Nephron (organoid): ENCODE measurements around the gene ZNF555.
"Not testable (repeated sequence)": the region's sequence is repeated elsewhere in the genome, so short reads cannot be mapped to it uniquely, and the experiment has no call there.

ENCODE experiments used
- H3K27ac Mint-ChIP-seq, 3 experiments: 2 replicates each; pipeline ENCODE4 v1.8.0; 2020; ENCODE audit warnings: mixed read lengths in 3 of 3, mild to moderate bottlenecking in 2 of 3, moderate library complexity in 1 of 3
- H3K27me3 Mint-ChIP-seq: 2 replicates; pipeline ENCODE4 v1.8.0; 2021; ENCODE audit warnings: low read depth, mild to moderate bottlenecking, moderate library complexity, mixed read lengths
- H3K36me3 Mint-ChIP-seq: 2 replicates; pipeline ENCODE4 v1.8.0; 2020; ENCODE audit warnings: low read depth, mixed read lengths
- H3K4me1 Mint-ChIP-seq: 2 replicates; pipeline ENCODE4 v1.8.0; 2020; ENCODE audit warnings: mixed read lengths
- H3K4me3 Mint-ChIP-seq, 3 experiments: 2 replicates each; pipeline ENCODE4 v1.8.0; 2020; ENCODE audit warnings: mild to moderate bottlenecking in 3 of 3, mixed read lengths in 3 of 3, moderate library complexity in 2 of 3
- H3K9me3 Mint-ChIP-seq: 2 replicates; pipeline ENCODE4 v1.8.0; 2020; ENCODE audit warnings: mixed read lengths
- TF ChIP-seq, protein P1 (sequence below), 3 experiments: fragments of 200-600 bp; sonication (generic); IDR thresholded peaks; one replicate each; pipeline ENCODE4 v1.5.0; 2021; ENCODE audit warnings: antibody characterized with exemption in 3 of 3; ENCODE audit not compliant: unreplicated experiment in 3 of 3

ZNF555 gene

DNA sequence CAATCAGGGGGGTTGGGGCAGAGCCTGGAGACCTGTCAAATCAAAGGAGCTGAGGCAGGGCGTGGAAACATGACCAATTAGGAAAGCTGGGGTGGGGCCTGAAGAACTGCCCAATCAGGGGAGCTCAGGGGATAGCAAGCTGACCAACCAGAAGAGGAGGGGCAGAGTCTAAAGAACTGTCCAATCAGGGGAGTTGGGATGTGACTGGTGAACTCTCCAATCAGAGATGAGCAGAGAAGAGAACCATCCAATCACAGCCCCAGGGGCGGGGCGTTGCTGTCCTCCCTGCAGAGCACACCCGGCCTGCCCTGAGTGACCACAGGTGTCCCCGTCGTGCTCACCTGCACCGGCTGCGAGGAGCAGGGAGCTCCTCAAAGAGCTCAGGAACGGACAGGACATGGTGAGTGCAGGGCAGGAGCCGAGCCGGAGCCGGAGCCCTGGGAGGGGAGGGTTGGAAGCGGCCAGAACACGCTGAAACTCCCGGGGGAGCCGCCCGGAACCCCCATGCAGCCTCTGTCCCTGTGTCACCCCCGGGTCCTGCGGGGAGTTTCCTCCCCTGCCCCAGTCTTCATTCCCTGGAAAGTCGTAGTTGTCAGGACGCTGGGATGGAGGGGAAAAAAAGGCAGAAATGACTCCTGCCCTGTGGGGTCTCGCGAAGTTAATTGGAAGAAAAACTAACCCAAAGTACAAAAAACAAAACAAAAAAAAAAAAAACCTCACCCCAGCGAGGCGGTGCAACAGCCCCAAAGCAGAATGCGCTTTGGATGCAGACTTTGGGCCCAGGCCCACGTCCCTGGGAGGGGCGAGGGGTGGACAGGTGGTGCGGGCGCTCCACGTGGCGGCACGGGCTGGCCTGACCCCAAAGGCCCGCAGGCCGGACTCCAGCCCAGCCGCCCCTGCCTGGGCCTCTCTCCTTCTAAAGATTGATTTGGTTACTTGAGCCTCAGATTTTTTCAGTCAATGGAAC, 26.0 kb downstream of the ZNF555 start, which contains the start of gene ZNF556:
ZNF556 (plus strand) TSS at position 311 of the 967 bp plus-strand sequence; CDS start at position 398, 87 bp downstream.
- Mint-ChIP-seq H3K9me3 (peaks cover 43% of the 10 kb centered on the region), H3K27ac (peak within 1 kb of the TSS; percentile 82 to 96 (median 95)), H3K4me1 (peaks cover 28% of the 10 kb centered on the region), H3K27me3 (peaks cover 3% of the 10 kb centered on the region), H3K36me3 (no peaks in the 10 kb centered on the region), H3K4me3 (peak within 1 kb of the TSS in 2 of 3 experiments; percentile 74 to 77)
- TF ChIP-seq, protein P1, sequence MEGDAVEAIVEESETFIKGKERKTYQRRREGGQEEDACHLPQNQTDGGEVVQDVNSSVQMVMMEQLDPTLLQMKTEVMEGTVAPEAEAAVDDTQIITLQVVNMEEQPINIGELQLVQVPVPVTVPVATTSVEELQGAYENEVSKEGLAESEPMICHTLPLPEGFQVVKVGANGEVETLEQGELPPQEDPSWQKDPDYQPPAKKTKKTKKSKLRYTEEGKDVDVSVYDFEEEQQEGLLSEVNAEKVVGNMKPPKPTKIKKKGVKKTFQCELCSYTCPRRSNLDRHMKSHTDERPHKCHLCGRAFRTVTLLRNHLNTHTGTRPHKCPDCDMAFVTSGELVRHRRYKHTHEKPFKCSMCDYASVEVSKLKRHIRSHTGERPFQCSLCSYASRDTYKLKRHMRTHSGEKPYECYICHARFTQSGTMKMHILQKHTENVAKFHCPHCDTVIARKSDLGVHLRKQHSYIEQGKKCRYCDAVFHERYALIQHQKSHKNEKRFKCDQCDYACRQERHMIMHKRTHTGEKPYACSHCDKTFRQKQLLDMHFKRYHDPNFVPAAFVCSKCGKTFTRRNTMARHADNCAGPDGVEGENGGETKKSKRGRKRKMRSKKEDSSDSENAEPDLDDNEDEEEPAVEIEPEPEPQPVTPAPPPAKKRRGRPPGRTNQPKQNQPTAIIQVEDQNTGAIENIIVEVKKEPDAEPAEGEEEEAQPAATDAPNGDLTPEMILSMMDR (IDR thresholded peaks at IDR 0.05; ENCODE audit: unreplicated experiment in 3 of 3), result no peak

DNA sequence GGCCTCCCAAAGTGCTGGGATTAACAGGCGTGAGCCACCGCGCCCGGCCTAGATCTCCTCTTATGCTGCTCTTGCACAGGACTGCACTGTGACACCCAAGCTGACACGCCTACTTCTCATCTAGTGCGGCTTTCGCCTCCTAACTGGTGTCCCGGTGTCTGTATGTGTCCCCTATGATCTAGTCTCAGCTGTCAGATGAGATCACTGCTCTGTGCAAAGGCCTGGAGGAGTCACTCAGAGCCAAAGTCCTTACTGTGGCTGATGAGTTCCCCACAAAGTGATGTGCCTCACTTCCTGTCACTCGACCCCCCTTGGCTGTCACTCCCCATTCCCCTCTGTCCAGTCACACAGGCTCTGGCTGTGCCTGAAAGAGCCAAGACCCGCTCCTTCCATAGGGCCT, 28.3 kb downstream of the ZNF555 start:
- H3K27ac Mint-ChIP-seq, result peak overlapping the region in 1 of 3 experiments; percentile 14
- H3K4me1 Mint-ChIP-seq, result peaks cover 17% of the 10 kb centered on the region
- TF ChIP-seq, protein P1 (IDR thresholded peaks at IDR 0.05; ENCODE audit: unreplicated experiment in 3 of 3), result no peak
- no peaks in the 10 kb centered on the region for H3K36me3 Mint-ChIP-seq
- H3K4me3 Mint-ChIP-seq, result peak overlapping the region in 1 of 3 experiments; percentile 22
- H3K9me3 Mint-ChIP-seq, result peaks cover 31% of the 10 kb centered on the region
- peaks cover 3% of the 10 kb centered on the region for H3K27me3 Mint-ChIP-seq

DNA sequence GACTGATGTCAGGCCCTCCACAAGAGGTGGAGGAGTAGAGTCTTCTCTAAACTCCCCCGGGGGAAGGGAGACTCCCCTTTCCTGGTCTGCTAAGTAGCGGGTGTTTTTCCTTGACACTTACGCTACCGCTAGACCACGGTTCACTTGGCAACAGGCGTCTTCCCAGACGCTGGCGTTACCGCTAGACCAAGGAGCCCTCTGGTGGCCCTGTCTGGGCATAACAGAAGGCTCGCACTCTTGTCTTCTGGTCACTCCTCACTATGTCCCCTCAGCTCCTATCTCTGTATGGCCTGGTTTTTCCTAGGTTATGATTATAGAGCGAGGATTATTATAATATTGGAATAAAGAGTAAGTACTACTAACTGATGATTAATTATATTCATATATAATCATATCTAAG, 30.9 kb downstream of the ZNF555 start:
- not testable (repeated sequence) for H3K4me1 Mint-ChIP-seq, H3K4me3 Mint-ChIP-seq, H3K27ac Mint-ChIP-seq, H3K27me3 Mint-ChIP-seq, H3K36me3 Mint-ChIP-seq
- peaks cover 34% of the 10 kb centered on the region for H3K9me3 Mint-ChIP-seq

DNA sequence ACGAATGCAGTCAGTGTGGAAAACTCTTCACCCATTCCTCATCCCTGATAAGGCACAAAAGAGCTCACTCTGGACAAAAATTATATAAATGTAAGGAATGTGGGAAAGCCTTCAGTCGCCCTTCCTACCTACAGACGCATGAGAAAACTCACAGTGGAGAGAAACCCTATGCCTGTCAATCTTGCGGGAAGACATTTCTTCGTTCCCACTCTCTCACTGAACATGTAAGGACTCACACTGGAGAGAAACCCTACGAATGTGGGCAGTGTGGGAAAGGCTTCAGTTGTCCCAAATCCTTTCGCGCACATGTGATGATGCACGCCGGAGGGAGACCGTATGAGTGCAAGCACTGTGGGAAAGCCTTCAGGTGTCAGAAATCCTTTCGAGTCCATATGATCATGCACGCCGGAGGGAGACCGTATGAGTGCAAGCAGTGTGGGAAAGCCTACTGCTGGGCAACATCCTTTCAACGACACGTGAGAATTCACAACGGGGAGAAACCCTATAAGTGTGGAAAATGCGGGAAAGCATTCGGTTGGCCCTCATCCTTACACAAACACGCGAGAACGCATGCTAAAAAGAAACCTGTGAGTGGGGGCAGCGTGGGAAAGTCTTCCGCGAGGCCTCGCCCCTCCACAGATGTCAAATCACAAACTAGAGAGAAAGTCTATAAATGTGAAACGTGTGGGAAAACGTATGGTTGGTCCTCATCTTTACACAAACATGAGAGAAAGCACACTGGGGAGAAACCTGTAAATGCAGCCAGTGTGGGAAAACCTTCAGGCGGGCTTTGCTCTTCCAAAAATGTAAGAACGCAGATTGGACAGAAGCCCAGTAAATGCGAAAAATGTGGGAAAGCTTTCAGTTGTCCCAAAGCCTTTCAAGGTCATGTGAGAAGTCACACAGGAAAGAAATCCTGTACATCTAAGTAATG, 36.4 kb downstream of the ZNF555 start:
- Mint-ChIP-seq H3K27me3 (no peaks in the 10 kb centered on the region), H3K36me3 (peaks cover 11% of the 10 kb centered on the region), H3K4me3 (no peak overlapping the region), H3K9me3 (peaks cover 28% of the 10 kb centered on the region), H3K27ac (no peak overlapping the region), H3K4me1 (no peaks in the 10 kb centered on the region)
- TF ChIP-seq, protein P1 (IDR thresholded peaks at IDR 0.05; ENCODE audit: unreplicated experiment in 3 of 3), result no peak

DNA sequence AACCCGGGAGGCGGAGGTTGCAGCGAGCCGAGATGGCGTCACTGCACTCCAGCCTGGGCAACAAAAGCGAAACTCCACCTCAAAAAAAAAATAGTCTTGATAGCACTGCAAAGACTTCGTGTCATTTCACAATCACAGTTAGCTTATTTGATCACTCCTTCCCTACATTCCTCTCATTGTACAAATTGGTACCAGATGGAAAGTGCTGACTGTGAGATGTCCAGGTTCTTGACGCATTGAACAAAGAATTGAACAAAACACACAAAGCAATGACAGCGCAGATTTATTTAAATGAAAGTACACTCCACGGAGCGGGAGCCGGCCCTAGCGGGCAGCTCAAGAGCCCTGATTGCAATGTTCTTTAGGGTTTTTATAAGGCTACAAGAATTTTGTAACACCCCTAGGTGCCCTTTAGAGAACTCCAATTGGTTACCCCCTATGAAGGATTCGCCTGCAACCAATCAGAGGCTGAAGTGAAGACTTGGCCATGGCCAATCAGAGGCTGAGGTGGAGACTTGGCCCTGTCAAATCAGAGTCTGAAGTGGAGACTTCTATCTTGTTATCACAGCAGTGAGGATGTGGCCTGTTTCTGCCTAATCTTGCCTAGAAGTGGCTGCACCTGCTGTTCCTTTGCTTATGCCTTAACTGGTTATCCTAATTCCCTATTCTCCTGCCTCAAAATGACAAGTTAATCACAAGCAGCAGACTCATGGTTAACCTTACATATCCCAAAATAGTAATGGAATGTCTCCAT, 42.6 kb downstream of the ZNF555 start:
- no peak overlapping the region for H3K4me3 Mint-ChIP-seq
- peaks cover 4% of the 10 kb centered on the region for H3K27me3 Mint-ChIP-seq
- peaks cover 5% of the 10 kb centered on the region for H3K4me1 Mint-ChIP-seq
- TF ChIP-seq, protein P1 (IDR thresholded peaks at IDR 0.05; ENCODE audit: unreplicated experiment in 3 of 3), result no peak
- no peaks in the 10 kb centered on the region for H3K36me3 Mint-ChIP-seq
- H3K9me3 Mint-ChIP-seq, result peaks cover 10% of the 10 kb centered on the region
- H3K27ac Mint-ChIP-seq, result no peak overlapping the region
